HG02970 (cell line): ENCODE results near the gene ASCC1.
"Not testable (repeated sequence)": the region's sequence is repeated elsewhere in the genome, so short reads cannot be mapped to it uniquely, and the experiment has no call there.

Source experiments
- ATAC-seq: cut with Tn5 transposase; IDR thresholded peaks from one replicate; pipeline ENCODE4 v1.9.1; 2021; ENCODE audit warnings: mild to moderate bottlenecking, moderate library complexity, moderate number of reproducible peaks; ENCODE audit not compliant: unreplicated experiment, low FRiP score

ASCC1 gene

GRCh38 chr10:72223743-72224101 is 7.6 kb upstream of the ASCC1 start:
- no peak for ATAC-seq

GRCh38 chr10:72221278-72221677 is 5.2 kb upstream of the ASCC1 start:
- no peak for ATAC-seq

DNA sequence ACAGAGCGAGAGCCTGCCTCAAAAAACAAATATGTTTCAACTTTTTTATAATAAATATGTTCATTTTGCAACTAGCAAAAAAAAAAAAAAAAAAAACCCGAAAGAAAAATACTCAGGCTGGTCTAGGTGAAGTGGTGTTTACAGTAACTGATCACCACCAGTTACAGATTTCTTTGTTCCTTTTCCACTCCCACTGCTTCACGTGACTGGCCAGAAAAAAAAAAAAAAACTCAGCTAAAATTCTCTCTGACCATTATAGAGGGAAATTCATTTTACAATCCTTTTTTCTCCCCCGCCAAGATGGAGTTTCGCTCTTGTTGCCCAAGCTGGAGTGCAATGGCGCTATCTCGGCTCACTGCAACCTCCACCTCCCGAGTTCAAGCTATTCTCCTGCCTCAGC is 4.6 kb upstream of the ASCC1 start:
- ATAC-seq = no peak

DNA sequence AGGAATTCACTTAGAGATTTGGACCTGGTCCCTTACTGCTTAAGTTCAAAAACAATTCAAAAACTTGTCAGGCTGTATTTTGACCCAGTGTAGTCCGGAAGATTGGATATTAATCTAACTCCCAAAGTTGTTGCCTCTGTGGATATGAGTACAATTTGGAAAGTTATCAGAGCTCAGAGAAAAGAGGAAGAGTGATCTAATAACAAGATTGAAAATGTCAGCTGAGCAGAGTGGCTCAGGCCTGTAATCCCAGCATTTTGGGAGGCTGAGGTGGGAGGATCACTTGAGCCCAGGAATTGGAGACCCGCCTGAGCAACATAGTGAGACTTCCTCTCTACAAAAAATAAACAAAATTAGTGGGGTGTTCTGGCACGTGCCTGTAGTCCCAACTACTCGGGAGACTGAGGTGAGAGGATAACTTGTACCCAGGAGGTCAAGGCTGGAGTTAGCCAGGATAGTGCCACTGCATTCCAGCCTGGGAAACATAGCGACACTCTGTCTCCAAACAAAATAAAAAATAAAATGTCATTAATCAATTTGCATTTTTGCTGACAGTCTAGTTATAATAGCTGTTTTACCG is 3.2 kb upstream of the ASCC1 start:
- no peak for ATAC-seq

- ATAC-seq = no peak
Observed at GRCh38 chr10:72218726-72219125, 2.6 kb upstream of the ASCC1 start.

DNA sequence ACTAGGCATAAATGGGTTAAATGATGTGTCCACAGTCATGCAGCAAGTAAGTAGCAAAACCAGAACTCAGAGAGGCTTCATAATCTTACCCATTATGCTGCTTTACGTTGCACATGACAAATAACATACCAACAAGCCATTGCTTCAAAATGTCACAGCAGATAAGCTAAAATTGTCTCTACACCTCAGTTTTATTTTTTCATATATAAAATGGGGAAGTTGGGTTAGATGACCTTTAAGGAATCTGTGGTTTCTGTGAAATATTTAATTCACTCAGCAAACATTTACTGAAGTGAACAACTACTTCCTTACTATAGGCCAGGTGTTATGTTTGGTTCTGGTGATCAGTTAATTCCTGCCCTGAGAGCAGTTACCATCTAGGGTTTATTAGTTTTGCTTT is 2.2 kb upstream of the ASCC1 start:
- no peak for ATAC-seq

- not testable (repeated sequence) for ATAC-seq
Observed at GRCh38 chr10:72211832-72212231, 4.2 kb downstream of the ASCC1 start.

DNA sequence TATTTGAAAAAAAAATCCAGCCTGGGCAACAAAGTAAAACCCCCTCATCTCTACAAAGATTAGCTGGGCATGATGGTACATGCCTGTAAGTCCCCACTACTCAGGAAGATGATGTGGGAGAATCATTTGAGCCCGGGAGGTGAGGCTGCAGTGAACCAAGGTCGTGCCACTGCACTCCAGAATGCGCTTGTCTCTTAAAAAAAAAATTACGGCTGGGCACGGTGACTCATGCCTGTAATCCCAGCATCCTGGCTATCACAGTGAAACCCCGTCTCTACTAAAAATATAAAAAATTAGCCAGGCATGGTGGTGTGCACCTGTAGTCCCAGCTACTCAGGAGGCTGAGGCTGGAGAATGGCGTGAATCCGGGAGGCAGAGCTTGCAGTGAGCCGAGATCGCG is 4.7 kb downstream of the ASCC1 start:
- ATAC-seq = not testable (repeated sequence)

- ATAC-seq = not testable (repeated sequence)
Observed at GRCh38 chr10:72208526-72208925, 7.5 kb downstream of the ASCC1 start.

DNA sequence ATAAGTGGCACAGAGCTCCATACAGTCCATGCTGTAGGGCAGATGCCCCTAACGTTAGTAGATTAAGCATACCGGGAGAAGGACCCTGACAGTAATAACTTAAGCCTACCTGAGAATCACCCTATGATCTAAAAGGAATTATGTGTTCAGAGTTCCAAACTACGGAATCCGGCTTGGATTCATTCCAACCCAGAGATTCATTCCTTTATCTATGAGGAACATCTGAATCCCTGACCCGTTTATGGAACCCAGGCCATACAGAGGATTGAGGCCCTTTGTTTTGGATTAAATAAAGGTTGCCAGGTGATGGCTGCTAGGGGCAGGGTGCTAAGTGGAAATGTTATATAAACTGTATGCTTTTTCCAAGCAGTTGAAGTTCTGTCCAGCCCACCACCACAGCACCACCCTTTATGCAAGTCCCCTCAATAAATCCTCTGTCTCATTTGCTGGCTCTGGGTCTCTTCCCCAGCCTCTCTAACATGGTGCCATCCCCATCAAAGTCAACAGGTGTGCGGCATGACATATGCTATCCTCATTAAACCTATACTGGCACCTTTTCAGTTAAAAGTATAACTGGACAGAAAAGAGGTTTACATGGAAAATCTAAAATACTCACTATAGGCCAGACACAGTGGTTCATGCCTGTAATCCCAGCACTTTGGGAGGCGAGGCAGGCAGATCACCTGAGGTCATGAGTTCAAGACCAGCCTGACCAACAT is 9.4 kb downstream of the ASCC1 start:
- ATAC-seq = no peak

DNA sequence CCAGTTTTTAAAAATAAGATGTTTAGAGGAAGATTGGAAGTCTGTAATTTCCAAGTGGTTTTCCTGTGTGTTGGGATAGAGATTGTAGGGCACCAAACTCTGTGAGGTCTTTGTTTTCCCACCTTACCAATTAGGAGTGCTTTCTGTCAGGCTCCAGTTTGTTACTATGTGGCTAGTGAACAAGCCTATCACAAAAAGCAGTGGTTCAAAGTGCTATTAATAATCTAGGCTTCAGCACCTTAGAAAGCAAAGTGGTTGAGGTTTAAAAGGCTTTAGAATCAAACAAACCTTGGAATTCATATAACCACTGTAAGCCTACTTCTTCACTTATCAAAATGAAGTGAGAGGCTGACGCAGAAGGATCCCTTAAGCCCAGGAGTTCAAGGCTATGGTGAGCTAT is 11.4 kb downstream of the ASCC1 start:
- ATAC-seq = no peak

GRCh38 chr10:72204296-72204695 is 11.8 kb downstream of the ASCC1 start:
- ATAC-seq = no peak

- no peak for ATAC-seq
Observed at GRCh38 chr10:72201293-72201692, 14.8 kb downstream of the ASCC1 start.

- ATAC-seq = no peak
Observed at GRCh38 chr10:72200883-72201282, 15.2 kb downstream of the ASCC1 start.

GRCh38 chr10:72194949-72195348 is 21.1 kb downstream of the ASCC1 start:
- ATAC-seq = no peak

- ATAC-seq = no peak
Observed at GRCh38 chr10:72186982-72187330, 29.1 kb downstream of the ASCC1 start.

DNA sequence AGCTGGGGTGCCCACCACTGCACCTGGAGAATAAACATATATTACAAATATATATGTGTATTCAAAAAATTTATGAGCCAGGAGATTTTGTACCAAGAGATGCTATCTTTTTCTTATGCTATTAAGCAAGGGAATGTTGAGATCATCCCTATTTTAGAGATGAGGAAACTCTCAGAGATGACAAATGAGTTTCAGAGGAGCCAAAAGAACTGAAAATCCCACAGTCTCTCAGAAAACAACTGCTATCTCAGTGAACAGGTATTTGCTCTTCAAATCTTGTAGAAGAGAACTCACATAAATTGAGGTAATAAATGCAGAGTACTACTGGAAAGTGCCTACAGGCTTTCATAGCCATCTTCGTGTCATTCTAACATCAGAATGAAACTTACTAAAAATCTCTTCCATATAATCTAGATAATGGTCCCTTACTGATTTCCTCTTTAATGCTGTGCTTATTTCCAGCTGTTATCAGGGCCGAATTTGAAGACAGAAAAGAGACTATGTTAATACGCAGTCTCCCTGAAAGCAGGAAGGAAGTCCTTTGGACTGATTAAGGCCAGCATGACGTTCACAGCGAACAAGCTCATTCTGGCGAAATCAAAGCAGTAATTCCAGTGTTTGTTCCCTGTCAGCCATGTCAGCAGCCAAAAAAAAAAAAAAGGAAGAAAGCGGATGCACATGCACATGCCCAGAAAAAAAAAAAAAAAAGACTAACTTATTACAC is 29.7 kb downstream of the ASCC1 start:
- no peak for ATAC-seq

- no peak for ATAC-seq
Observed at GRCh38 chr10:72184156-72184555, 31.9 kb downstream of the ASCC1 start.

DNA sequence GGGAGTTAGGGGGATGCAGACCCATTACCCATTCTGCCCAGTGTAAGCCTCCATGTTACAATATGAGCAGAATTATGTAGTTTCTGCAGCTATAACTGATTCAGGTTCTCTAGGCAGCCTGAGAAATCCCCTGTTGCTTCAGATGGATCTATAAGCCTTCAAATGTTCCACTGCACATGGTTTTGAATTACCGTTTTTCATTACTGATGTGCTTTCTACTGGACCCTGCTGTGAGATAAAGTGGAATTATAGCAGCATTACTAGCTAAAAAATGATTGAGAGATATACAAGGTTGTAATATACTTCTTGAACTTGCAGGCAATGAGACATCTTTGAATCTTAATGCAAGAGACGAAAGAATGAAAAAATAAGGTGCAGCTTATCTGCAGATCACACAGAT is 38.6 kb downstream of the ASCC1 start:
- ATAC-seq = no peak

GRCh38 chr10:72176701-72177100 is 39.4 kb downstream of the ASCC1 start:
- ATAC-seq = no peak

GRCh38 chr10:72175149-72175548 is 40.9 kb downstream of the ASCC1 start:
- no peak for ATAC-seq

DNA sequence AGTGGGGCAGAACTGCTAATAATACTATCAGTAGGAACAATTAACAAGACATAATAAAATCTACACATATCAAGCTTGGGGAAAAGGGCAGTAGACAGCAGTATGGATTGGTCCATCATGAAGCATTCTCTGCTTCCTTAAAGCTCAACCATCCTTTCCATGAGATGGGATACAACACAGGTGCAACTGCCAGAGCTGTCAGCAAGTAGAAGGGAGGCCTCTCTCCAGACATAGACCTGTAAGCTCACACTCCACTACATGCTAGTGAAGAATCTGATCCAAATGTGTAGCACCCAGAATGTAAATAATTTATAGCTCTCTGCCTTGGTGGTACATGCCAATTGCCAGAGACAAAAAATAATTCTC is 41.8 kb downstream of the ASCC1 start:
- no peak for ATAC-seq
